ENCODE measurements around the gene LYPD3.
A peak's percentile ranks its signal among the peaks of the same experiment; 100 is the strongest.
"Not testable (repeated sequence)": the region's sequence is repeated elsewhere in the genome, so short reads cannot be mapped to it uniquely, and the experiment has no call there.

The LYPD3 gene

DNA sequence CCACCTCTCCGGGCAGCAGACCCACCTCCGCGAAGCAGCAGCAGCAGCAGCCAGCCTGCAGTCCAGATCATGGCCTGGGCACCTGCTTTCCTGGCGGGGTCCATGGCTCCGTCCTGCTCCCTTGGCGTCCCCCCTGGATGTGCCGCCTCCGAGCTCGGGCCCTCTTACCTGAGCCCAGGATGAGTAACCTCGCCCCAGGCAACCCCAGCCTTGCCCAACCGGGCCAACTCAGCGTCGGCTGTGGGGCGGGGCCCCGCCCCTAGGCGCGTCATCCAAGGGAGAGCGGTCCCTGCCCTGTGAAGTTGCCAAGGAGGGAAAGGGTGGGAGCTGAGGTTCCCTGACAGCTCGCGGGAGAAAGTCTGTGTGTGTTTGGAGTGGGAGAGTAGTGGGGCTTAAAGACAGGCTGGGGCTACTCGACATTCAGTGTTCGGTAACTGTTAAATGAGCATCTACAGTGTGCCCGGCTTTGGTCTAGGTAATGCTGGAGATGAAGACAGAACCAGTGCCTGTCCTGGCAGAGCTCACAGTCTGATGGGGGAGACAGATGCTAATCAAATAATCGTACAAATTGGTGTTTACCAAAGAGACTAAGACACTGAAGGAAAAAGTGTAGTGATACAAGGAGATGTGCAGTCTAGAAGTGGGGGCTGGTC lies at the start of gene LYPD3:
LYPD3 (minus strand) TSS at position 141 of the 653 bp plus-strand sequence; CDS start at position 104, 37 bp downstream.
- DNase-seq = no peak

DNA sequence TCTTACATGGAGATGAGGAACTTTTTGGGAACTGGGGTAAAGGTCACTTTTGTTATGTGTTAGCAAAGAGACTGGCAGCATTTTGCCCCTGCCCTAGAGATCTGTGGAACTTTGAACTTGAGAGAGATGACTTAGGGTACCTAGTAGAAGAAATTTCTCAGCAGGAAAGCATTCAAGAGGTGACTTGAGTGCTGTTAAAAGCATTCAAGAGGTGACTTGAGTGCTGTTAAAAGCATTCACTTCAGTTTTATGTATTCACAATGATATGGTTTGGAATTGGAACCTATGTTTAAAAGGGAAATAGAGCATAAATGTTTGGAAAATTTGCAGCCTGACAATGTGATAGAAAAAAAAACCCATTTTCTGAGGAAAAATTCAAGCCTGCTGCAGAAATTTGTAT lies 47.0 kb upstream of the LYPD3 start:
- not testable (repeated sequence) for DNase-seq

DNA sequence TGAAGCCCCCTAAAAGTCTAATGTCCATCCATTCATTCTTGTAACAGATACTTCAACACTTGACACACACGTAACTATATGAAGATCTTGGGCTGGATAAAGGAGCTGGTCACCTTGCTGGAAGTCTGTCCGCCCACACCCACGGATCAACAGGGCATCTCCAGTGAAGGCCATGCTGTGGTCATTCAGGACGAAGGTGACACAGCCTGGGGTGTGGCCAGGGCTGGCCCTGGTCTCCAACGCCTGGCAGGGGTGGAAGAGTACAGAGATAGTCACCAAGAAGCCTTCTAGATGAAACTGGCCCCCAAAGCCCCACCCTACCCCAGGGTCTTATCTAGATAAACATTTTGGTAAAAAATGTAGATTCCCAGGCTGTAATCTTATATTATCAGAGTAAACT lies 45.9 kb upstream of the LYPD3 start:
- no peak for DNase-seq

DNA sequence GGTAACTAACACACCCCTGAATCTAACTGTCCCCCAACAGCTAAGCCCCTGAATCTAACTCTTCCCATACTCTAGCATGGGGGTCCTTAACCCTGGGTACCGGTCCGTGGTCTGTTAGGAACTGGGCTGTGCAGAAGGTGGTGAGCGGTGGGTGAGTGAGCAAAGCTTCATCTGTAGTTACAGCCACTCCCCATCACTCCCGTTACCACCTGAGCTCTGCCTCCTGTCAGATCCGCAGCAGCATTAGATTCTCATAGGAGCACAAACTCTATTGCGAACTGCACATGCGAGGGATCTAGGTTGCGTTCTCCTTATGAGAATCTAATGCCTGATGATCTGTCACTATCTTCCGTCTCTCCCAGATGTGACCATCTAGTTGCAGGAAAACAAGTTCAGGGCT lies 45.3 kb upstream of the LYPD3 start:
- DNase-seq = no peak

DNA sequence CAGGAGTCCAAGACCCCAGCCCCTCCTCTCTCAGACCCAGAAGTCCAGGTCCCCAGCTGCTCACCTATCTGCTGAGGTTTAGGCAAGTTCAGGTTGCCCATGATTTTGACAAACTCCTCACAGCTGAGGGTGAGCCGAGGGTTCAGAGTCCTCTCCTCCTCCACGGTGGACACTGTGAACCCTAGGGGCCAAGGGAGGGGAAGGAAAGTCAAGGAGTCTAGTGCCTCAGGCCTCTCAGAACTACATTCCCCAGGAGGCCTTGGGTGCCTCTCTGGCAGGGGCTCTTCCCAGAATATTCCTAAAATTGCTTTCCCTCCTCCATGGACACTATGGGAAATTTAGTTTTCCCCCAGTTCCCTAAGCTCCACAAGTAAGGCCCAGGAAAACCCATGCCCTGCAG lies 42.5 kb upstream of the LYPD3 start:
- no peak for DNase-seq

DNA sequence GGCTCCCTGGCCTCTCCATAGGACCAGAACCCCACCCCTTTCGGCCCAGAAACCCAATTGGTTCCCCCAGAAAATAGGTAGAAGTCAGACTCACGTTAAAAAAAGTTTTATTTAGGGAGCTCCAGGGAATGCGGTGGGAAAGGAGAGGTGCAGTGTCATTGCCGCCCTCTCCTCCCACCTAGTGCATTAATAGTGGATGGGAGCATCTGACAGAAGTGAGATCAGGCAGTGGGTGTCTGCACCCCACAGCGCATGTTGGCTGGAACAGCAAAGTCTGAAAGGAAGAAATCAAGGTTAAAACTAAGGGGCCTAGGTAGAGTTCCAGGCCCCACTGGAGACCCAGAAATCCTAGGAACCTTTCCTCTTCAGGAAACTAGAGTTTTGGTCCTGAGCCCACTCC lies 41.2 kb upstream of the LYPD3 start:
- DNase-seq = no peak

DNA sequence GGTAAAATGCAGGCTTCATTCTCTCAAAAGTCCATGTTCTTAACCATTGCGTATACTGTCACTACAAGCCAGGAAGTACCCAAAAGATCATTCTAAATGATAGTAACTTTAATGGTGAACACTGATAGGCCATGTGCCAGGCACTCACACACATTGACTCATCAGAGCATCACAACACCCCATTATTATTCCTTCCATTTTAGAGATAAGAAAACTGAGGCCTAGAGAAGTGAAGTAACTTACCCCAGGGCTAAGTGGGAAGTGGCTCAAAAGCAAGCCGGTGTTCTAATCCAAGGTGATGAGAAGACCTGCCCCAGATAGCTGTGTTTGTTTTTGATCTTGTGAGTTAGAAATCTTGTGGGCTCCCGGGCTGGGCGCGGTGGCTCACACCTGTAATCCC lies 40.5 kb upstream of the LYPD3 start:
- DNase-seq = no peak

DNA sequence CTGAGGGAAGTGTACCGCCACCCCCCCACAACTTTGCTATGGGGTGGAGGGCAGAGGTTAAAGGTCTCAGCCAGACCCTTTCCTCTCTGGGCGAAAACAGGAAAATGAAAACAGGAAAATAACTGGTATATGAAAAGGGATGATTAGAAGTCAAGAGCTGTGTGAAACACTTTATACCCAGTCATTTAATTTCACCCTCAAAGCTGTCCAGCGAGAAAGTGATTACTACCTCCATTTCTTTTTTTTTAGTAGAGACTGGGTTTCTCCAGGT lies 39.7 kb upstream of the LYPD3 start:
- DNase-seq = no peak

DNA sequence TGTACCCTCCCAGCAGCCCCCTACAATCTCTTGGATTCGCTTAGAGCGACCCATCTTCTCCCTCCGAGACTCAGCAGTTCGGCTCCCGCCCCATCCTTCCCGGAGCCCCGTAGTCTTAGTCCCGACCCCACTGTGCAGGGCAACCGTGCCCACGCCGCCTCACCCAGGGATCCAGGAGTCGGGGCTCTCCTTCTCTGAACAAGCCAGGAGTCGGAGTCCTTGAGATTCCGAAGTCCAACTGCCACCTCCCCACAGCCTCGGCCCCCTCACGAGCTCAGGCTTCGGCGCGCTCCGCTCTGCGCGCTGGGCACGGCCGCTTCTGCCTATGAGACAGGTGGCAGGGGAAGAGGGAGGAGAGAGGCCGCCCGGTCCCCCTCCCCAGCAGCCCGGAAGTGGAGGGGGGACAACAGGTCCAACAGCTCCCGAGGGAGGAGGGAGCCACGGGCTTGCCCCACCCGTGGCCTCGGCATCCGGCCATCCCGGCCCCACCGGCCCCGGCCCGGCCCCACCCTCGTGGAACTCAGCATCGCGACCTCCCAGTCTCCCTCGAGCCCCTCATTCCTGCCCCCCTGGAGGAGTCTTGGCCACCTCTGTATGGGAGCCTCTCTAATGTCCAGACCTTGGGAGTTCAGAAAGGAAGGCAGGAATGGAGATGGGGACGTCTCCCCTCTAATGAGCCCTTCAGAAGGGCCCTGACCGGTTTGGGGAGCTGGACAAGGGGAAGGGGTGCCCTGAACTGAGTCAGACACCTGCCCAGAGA lies 39.2 kb upstream of the LYPD3 start, which contains the start of gene PHLDB3:
PHLDB3 (minus strand) TSS at position 321 of the 760 bp plus-strand sequence. CDS start 628 bp downstream, outside the sequence.
- no peak for DNase-seq

DNA sequence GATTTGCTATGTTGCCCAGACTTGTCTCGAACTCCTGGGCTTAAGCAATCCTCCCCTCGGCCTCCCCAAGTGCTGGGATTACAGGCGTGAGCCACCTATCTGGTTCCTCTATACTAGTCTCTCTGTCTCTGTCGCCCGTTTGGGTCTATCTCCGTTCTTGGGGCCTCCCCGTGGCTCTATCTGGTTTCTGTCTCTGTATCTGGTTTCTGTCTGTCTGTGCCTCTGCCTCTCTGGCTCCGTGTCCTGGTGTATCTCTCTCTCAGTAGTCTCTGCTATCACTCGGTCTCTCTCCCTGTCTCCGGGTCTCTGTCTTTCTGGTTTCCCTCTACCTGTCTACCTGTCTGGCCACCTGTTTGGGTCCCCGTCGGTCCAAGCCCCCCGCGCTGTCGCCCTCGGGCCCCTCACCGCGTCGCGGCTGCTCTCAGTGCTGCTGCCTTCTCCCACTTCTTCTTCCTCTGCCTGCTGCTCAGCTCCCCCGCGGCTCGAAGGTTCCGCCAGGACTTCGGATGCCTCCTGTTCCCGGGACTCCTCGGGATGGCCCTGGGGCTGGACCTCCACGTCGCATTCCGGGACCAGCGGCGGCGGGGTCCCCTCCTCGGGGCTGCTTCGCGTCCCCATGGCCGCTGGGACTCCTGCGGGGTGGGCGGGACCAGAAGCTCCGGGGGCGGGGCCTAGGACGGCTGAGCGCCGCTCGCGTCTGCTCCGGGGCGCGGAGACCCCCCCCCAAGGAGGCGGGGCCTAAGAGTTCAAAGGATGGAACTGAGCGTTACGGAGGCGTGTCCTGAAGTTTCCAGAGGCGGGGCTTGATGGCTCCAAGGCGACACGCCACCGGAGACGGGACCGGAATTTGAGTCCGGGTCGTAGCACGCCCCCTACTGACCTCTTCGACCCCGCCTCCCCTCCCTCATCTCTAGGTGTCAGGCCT lies 38.4 kb upstream of the LYPD3 start:
- DNase-seq = peak; percentile 99 to 100

DNA sequence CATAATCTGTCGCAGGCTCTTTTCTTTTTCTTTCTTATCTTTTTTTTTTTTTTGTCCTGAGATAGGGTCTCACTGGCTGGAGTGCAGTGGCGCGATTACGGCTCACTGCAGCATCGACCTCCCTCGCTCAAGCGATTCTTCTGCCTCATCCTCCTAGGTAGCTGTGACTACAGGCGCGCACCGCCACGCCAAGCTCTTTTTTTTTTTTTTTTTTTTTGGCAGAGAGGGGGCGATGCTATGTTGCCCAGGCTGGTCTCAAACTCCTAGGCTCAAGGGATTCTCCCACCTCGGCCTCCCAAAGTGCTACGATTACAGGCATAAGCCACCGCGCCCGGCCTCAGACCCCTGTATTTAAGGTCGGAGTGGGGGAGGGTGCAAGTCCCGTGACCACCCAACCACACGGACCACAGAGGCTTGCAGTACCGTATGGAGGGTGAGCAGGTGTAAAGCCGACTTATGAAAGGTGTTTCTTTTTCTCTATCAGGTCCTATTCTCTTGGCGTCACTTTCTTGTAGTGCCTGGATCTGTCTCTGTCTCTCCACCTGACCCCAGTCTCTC lies 37.1 kb upstream of the LYPD3 start:
- DNase-seq = no peak

DNA sequence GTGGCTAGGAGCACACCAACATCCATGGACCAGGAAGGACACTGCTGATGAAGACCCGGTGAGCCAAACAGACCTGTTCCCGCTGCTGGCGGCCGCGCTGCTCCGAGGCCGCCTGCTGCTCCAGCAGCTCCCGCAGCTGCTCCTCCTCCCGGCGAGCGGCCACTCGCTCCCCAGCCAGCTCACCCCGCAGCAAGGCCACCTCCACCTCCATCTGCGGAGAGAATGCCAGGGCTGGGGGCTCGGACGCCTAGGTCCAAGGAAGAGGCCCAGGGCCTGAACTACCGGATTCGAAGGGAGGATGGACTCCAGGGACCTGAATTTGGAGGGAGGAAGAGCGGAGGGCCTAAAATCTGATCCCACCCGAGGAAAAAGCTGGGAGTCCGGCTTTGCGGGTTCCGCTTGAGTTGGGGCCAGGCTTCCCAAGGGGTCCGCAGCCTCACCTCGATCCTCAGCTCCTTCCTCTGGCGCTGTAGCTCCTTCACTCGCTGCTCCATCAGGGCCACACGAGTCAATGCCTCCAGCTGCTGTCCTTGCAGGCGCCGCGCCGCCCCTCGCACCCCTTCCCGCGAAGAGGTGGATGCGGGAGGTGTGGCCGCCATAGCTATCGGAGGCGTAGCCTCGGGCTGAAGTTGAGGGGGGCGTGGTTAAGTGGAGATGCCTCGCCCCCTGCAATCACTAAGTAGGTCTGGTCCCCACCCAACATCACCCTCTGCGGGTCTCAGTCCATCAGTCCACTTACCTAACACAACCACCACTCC lies 36.4 kb upstream of the LYPD3 start:
- no peak for DNase-seq

DNA sequence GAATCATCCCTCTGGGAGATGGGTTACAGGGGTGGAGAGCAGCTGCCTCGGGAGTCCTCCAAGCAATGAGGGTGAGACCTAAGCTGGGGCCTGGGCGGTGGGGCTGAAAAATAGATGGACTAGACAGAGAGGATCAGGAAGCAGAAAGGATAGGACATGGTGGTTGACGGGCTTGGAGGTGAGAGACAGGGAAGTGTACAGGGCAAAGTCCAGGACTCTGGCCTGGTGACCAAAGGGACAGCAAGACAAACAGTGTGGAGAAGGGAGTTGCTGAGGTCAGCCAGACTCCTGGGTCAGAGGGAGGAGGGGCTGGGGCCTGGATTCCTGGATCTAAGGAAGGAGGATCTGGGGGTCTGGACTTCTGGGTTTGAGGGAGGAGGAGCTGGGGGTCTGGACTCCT lies 33.6 kb upstream of the LYPD3 start:
- DNase-seq = no peak

DNA sequence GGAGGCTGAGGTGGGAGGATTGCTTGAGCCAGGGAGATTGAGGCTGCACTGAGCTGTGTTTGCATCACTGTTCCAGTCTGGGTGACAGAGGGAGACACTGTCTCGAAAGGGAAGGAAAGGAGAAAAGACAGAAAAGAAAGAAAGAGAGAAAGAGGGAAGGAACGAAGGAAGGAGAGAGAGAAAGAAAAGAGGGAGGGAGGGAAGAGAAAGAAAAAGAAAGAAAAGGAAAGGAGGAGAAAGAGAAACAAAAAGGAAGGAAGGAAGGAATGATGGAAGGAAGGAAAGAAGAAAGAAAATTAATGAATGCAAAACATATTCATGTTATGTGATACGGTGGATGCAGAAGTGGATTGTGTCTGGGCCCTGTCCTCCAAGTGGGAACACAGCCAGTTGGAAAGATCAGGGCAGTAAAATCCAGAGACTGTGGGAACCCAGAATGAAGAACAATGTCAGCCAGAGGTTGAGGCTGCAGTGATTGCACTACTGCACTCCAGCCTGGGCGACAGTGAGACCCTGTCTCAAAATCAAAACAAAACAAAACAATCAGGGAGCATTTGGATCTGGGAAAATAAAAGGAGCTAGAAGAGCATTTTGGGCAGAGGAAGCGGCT lies 32.9 kb upstream of the LYPD3 start:
- DNase-seq = no peak

DNA sequence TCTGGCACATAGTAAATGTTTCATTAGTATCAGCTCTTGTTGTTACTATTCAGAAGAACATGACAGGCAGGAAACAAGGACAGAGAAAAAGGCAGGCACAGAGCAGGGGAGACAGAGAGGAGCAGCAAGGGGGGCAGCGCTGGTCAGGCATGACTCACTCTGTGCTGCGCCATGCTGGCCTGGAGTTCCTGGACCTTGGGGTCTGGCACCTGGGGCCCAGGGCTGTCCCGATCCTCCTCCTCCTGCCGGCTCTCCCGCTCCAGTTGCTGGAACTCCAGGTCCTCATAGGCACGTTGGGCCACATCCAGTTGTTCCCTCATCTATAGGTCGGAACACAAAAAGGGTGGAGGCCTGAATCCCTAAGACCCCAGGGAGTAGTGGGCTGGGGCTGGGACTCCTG lies 31.6 kb upstream of the LYPD3 start:
- no peak for DNase-seq

DNA sequence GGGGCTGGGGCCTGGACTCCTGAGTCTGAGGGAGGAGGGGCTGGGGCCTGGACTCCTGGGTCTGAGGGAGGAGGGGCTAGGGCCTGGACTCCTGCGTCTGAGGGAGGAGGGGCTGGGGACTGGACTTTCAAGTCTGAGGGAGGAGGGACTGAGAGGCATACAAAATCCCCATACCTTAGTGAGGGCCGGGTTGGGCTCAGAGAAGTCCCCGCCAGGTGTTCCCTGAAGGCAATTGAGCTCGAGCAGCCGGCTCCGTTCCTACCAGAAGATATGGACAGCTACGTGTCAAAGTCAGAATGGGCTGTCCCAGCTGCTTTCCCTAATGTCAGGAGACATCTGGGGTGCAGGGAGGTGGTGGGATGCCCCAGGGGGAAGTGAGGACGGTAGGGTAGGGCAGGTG lies 29.7 kb upstream of the LYPD3 start:
- DNase-seq = no peak

DNA sequence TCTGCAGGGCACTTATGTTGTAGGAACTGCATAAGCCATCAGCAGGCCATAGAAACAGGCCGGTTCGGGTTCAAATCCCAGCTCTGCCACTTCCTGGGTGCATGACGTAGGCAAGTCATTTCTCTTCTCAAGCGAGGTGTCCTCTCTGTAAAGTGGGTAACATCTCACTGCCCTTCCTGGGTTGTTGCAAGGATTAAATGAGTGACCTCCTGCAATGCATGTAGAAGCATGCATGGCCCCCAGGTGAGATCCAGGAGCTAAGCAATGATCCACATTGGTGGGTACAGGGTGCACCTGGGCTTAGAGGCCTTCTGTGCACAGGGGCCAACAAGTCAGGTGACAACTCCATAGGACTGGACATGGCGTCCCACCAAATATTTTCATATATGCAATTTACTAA lies 25.4 kb upstream of the LYPD3 start:
- no peak for DNase-seq

DNA sequence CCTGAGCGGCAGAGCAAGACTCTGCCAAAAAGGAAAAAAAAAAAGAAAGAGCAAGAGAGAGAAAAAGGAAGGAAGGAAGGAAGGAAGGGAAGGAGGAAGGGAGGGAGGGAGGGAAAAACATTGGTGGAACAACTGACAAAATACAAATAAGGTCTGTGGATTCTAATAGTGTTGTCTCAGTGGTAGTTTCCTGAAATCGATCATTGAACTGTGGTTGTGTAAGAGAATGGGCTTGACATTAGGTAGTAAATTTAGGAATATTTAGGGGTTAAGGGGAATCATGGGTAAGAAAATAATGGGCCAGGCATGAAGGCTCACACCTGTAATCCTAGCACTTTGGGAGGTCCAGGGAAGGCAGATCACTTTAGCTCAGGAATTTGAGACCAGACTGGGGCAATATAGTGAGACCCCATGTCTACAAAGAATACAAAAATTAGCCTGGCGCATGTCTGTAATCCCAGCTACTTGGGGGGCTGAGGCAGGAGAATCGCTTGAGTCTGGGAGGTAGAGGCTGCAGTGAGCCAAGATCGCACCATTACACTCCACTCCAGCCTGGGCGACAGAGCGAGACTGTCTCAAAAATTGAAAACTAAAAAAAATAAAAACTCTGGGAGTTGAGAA lies 24.7 kb upstream of the LYPD3 start:
- DNase-seq = no peak

DNA sequence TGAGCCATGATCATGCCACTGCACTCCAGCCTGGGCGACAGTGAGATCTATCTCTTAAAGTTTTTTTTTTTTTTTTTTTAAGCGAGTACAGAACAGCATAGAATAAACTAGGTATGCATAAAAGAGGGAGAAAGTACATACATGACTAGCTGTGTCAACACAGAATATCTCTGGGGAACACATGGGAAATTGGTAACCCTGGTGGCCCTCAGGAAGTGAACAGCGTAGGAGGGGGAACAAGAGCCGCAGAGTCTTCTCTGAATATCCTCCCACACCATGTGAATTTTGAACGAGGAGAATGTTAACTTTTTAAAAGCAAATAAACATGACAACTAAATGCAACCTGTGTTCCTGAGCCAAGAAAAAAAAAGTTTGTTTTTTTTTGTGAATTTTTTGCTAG lies 23.9 kb upstream of the LYPD3 start:
- DNase-seq = no peak

DNA sequence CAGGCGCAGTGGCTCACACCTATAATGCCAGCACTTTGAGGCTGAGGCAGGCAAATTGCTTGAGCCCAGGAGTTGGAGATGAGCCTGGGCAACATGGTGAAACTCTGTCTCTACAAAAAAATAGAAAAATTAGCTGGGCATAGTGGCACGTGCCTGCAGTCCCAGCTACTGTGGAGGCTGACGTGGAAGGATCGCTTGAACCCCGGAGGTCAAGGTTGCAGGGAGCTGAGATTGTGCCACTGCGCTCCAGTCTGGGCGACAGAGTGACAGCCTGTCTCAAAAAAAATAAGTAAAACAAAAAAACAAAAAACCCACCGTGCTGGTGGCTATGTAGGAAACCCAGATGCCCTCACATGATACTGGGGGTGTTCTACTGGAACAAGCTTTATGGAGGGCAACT lies 22.8 kb upstream of the LYPD3 start:
- no peak for DNase-seq

DNA sequence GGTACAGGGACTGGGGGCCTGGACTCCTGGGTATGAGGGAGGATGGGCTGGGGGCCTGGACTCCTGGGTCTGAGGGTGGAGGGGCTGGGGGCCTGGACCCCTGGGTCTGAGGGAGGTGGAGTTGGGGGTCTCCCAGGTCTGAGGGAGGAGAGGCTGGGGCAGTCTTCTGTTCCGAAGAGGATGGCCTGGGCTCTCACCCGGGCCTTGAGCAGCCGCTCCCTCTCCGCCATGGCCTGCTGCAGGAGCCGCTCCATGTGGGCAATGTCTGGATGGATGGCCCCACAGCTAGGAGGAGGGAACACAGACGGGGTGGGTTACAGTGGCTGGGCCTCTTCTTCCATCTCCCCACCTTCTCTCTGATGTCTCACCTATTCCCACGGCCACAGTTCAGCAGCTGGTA lies 21.0 kb upstream of the LYPD3 start:
- DNase-seq = no peak

DNA sequence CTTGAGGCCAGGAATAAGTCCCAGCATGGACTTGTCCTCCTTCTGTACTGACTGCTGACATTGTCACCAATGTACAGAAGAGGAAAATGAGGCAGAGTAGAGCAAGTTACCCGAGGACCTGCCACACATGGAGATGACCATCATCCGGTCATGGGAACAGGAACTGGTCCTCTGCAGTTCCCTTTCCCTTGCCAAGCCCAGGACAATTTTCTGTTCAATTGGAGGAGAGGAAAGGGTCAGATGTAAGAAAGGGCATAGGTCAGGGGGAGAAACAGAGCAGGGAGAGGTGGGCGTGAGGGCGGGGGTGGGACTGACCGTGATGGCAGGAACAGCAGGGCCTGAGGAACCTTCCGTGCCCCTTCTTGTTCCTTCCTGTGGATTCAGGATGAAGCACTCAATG lies 20.5 kb upstream of the LYPD3 start:
- no peak for DNase-seq
